HG03571 (cell line): ENCODE measurements around the gene UBR3.
"Not testable (repeated sequence)": the region's sequence is repeated elsewhere in the genome, so short reads cannot be mapped to it uniquely, and the experiment has no call there.

Experiments
- ATAC-seq: cut with Tn5 transposase; IDR thresholded peaks from one replicate; pipeline ENCODE4 v1.9.1; 2021; ENCODE audit not compliant: unreplicated experiment

The UBR3 gene

GRCh38 chr2:169945515-169945914, 118.3 kb downstream of the UBR3 start:
- no peak for ATAC-seq

DNA sequence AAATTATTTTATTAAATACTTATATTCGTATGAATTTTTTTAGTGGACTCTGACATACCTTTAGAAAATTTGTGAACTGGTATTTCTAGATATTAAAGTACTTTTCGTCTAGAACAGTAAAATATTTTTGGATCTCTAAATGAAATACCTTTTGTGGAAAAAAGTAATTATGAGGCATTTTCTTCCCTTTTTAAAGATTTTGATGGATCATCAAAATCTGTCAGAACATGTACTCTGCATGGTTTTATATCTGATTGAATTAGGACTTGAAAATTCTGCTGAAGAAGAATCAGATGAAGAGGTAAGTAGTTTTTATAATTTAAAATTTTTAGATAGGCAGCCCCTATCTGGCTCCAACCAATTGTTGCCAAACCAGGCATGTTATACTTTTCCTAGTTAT, 118.8 kb downstream of the UBR3 start:
- ATAC-seq = no peak

DNA sequence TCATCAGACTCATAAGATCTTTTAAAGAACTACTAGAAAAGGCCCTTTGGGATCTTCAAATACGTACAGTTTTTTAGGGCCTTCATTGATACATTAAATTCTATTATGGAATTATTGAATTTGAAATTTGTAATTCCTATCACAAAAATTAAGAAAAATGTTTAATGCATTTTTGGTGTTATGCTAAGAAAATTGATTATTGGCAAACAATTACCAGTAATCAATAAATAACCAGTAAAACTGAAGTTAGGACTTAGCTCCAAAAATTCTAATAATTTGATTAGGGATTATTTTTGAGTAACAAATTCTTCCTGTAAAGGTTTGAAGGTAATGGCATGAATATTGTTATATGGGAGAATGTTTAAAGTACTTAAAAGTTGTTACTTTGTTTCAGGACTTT, 119.3 kb downstream of the UBR3 start:
- no peak for ATAC-seq

- ATAC-seq = no peak
Observed at GRCh38 chr2:169955940-169956339, 128.7 kb downstream of the UBR3 start.

GRCh38 chr2:169957219-169957618, 130.0 kb downstream of the UBR3 start:
- not testable (repeated sequence) for ATAC-seq

DNA sequence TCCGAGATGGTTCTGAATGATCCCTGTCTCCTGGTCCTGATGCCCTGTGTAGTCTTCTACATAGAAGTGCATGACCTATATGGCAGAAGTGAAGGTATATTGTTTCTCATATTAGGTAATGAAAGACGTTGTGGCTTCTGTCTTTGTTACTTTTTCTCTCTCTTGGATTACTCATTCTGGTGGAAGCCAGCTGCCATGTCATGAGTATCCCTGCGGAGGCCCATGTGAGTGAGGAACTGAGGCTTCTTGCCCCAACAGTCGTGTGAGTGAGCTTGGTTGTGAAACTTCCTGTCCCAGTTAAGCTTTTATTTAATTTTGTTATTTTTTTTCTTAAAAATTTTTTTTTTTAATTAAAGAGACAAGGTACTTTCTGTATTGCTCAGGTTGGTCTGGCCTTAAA, 134.7 kb downstream of the UBR3 start:
- ATAC-seq = no peak

GRCh38 chr2:169963786-169964185, 136.5 kb downstream of the UBR3 start:
- ATAC-seq = no peak

GRCh38 chr2:169964740-169965139, 137.5 kb downstream of the UBR3 start:
- ATAC-seq = no peak

GRCh38 chr2:169965495-169965894, 138.2 kb downstream of the UBR3 start:
- no peak for ATAC-seq

DNA sequence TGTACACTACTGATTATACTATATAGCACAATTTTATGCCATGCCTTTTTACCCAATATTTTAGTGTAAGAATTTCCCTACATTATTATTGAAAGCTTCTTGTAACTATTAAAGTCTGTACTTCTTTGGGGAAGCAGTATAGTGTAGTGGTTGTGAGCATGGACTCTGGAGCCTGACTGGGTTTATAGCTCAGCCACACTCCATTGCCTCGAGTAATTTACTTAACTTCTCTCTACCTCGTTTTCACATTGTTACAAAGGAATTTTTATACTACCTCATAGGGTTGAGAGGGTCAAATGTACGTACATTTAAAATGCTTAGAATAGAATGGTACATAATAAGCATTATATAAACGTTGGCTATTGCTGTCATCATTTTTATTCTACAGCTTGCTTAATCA, 139.2 kb downstream of the UBR3 start:
- ATAC-seq = no peak

DNA sequence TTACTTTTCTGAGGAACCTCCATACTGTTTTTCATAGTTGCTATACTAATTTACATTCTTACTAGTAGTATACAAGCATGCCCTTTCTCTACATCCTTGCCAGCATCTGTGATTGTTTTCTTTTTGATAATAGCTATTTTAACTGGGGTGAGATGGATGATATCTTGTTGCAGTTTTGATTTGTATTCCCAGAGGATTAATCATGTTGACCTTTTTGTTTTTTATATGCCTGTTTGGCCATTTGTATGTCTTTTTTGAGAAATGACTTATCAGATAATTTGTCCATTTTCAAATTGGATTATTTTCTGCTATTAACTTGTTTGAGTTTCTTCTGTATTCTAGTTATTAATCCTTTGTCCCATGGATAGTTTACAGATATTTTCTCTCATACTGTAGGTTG, 141.5 kb downstream of the UBR3 start:
- ATAC-seq = no peak

- ATAC-seq = no peak
Observed at GRCh38 chr2:169975221-169975620, 148.0 kb downstream of the UBR3 start.

- no peak for ATAC-seq
Observed at GRCh38 chr2:169976335-169976851, 149.1 kb downstream of the UBR3 start.

GRCh38 chr2:169977530-169977929, 150.3 kb downstream of the UBR3 start:
- ATAC-seq = no peak

- no peak for ATAC-seq
Observed at GRCh38 chr2:169978402-169979017, 151.3 kb downstream of the UBR3 start.

- ATAC-seq = no peak
Observed at GRCh38 chr2:169979025-169979424, 151.8 kb downstream of the UBR3 start.

DNA sequence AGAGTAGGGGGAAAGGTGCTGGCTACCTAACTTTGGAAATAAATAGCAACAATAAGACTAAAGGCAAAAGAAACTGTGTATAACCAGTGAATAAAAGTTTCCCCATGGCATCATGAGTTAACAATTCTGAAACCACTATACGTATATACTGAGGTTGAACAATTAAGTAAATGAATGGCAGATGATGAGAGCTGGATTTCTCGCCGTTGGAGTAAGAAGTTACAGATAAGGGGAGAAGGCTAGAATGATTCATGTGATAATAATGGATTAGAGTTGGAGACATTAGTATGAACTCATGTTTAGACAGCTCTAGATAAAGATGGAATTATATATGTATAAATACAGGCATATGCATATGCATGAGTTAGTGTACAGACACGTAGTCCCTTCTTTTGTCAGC, 152.7 kb downstream of the UBR3 start:
- no peak for ATAC-seq

DNA sequence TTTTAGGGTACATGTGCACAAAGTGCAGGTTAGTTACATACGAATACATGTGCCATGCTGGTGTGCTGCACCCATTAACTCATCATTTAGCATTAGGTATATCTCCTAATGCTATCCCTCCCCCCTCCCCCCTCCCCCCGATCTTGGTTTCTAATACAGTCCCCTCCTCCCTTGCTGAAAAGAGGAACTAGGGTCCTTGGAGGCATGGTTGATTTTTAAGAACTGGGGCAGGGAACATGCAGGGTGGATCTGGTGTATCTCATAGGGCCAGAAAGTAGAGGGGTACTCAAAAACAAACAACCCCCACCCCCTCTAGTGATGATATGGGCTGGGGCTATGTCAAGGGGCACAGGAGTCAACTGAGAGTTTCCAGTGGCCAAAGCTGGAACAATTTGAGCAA, 153.4 kb downstream of the UBR3 start:
- no peak for ATAC-seq

GRCh38 chr2:169982929-169983328, 155.7 kb downstream of the UBR3 start:
- ATAC-seq = no peak

DNA sequence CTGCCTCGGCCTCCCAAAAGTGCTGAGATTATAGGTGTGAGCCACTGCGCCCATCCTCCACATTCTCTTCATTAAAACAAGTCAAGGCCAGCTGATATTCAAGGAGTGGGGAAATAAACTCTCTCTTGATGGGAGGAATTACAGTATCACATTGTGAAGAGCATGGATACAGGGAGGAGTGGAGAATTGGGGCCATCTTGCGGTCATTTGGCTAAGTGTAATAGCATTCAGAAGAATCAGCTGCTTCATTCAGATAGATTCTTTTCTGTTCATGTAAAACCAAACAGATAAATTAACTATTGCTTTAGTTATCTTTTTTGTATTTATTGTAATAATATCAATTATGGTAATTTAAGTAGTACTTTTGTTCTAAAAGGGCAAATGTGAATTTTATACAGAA, 156.3 kb downstream of the UBR3 start:
- ATAC-seq = no peak

- ATAC-seq = no peak
Observed at GRCh38 chr2:169984145-169984544, 156.9 kb downstream of the UBR3 start.

GRCh38 chr2:169994752-169995151, 167.5 kb downstream of the UBR3 start:
- ATAC-seq = no peak

DNA sequence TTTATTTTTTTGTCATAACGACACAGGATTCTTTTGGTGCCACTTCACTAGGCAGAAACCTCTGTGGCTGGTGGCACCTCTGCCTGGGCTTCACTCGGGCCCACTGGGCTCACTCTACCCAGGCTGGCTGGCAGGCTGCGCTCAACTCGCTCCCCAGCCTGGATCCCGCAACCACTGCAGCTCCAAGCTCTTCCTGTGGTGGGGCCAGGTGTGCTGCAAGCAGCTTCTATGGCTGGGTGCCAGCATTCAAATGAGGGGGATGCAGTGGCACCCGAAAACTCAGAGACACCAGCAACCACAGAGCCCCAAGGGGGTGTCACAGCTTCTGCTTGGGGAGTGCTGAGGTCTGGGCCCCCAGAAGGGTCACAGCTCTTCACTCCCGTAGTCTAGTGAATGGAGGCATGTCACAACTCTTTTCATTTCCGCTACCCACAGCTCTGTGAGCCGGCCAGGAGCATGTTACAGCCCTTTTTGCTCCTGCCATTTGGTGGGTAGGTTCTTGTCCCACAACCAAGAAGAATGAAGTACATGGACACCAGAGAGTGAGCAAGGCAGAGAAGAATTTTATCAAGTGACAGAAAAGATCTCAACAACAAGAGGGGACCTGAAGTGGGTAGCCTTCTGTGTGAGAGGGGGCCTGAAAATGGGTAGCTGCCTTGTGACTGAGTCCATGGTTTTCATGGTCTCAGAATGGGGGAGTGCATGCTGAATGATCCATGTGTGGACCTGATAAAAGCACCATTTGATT, 170.1 kb downstream of the UBR3 start:
- ATAC-seq = no peak
